ENCODE measurements around the gene BOLL. TPM values are rescaled to one million over a fixed set of nuclear protein-coding genes. Genes with fewer than 3 reads are reported as not detected.
A peak's percentile ranks its signal among the peaks of the same experiment; 100 is the strongest.

The BOLL gene
- total and polyA plus RNA-seq, 10 of the 15 experiments (the other 5 are each of a cell fraction or from before 2014, with no cell fraction given) = 0.05 TPM; not detected in 9

GRCh38 chr2:197804049-197804757 lies 19.1 kb upstream of the BOLL start, which contains the start of gene PLCL1 (continued):
- no peak for TF ChIP-seq RELB (IDR thresholded peaks at IDR 0.05; ENCODE audit: low read depth)

GRCh38 chr2:197803033-197803444 lies 17.9 kb upstream of the BOLL start:
- Histone ChIP-seq H3K79me2 (ENCODE audit: control insufficient read depth, insufficient read depth, low read length) (no peaks in the 10 kb centered on the region), H3K9me3 (replicated peaks; ENCODE audit: control insufficient read depth, insufficient read depth, low read length) (no peaks in the 10 kb centered on the region), H3K4me2 (ENCODE audit: control insufficient read depth, insufficient read depth) (no peak overlapping the region), H3K4me3 (no peak overlapping the region), H3K27me3 (replicated peaks in 1 of 2; ENCODE audit: control insufficient read depth in 2 of 2, insufficient read depth in 2 of 2, low read length in 1 of 2) (peaks cover 4 to 16% of the 10 kb centered on the region in 2 experiments), H3K36me3 (ENCODE audit: control insufficient read depth in 2 of 2, insufficient read depth in 2 of 2, low read length in 1 of 2) (no peaks in the 10 kb centered on the region), H2AFZ (ENCODE audit: control insufficient read depth, low read depth, low read length) (no peak overlapping the region), H4K20me1 (ENCODE audit: control insufficient read depth, insufficient read depth) (no peaks in the 10 kb centered on the region), H3K9ac (ENCODE audit: control insufficient read depth, insufficient read depth, low read length) (no peak overlapping the region), H3K27ac (ENCODE audit: control insufficient read depth, insufficient read depth) (no peak overlapping the region), H3K4me1 (ENCODE audit: control insufficient read depth, insufficient read depth, low read length) (no peaks in the 10 kb centered on the region)
- ATAC-seq (peak; percentile 54), DNase-seq (ENCODE audit: low read depth, low spot score) (peak; percentile 23), FAIRE-seq (peak; percentile 84)
- in situ Hi-C loops (cut with MboI) (loop anchor here (5.0 kb wide), 2 partner anchors 324 to 489 kb away; no protein-coding TSS in a partner anchor), intact Hi-C loops (cut with micrococcal nuclease; ENCODE audit: unreplicated experiment) (loop anchor here (1.0 to 5.0 kb wide), 5 partner anchors 184 to 493 kb away; no protein-coding TSS in a partner anchor)
- ChIA-PET SMC1A (ENCODE audit: uncharacterized antibody, unreplicated experiment) (interaction anchor here (0.5 to 12.2 kb wide), 3 partner anchors 228 to 323 kb away, joined by 3 to 120 read pairs (median 3); no protein-coding TSS in a partner anchor), CTCF (interaction anchor here (0.9 to 11.1 kb wide), 4 partner anchors 11 to 323 kb away, joined by 3 to 109 read pairs (median 11); no protein-coding TSS in a partner anchor), RAD21 (ENCODE audit: unreplicated experiment) (interaction anchor here (1.8 kb wide), 2 partner anchors 324 to 494 kb away, joined by 14 to 25 read pairs; no protein-coding TSS in a partner anchor), POLR2A (no interaction called here)
- 26% methylated on average over 2 of the region's 2 CpGs for WGBS (ENCODE audit: insufficient coverage, insufficient replicate concordance, low lambda C conversion rate, missing lambda C conversion rate)
- no TSS peak for BruUV-seq (replicated peaks)
- peak; percentile 91 for TF ChIP-seq SMC3 (IDR thresholded peaks at IDR 0.05; ENCODE audit: borderline replicate concordance, low read length)
- TF ChIP-seq MYB (IDR thresholded peaks at IDR 0.05; ENCODE audit: borderline replicate concordance, low read depth, low read length) = no peak
- TF ChIP-seq NKRF (conservative IDR thresholded peaks at IDR 0.05) = no peak
- TF ChIP-seq RB1 (IDR thresholded peaks at IDR 0.05; ENCODE audit: borderline replicate concordance) = peak; percentile 70; the same call in 1 of the 2 replicates
- TF ChIP-seq KAT2A (conservative IDR thresholded peaks at IDR 0.05; ENCODE audit: control insufficient read depth, low read depth, low read length) = no peak
- no peak for TF ChIP-seq EZH2 (IDR thresholded peaks at IDR 0.05; ENCODE audit: borderline replicate concordance, control insufficient read depth, low read depth, low read length)
- peak; percentile 55; the same call in 1 of the 2 replicates for TF ChIP-seq YY1 (IDR thresholded peaks at IDR 0.05; ENCODE audit: low read depth, low read length)
- peak; percentile 69 to 89 (median 73) for TF ChIP-seq CTCF (IDR thresholded peaks at IDR 0.05 in 2 of 3, conservative IDR thresholded peaks at IDR 0.05 in 1 of 3; ENCODE audit: control insufficient read depth in 2 of 3, extremely low read depth in 1 of 3, insufficient read depth in 1 of 3, low read depth in 3 of 3, low read length in 3 of 3)
- TF ChIP-seq ZBTB33 (IDR thresholded peaks at IDR 0.05) = no peak
- TF ChIP-seq RAD21 (IDR thresholded peaks at IDR 0.05; ENCODE audit: insufficient read depth, low read depth, low read length) = peak; percentile 98
